ENCODE measurements around the gene GABBR2. TPM values are rescaled to one million over a fixed set of nuclear protein-coding genes. Genes with fewer than 3 reads are reported as not detected.

The GABBR2 gene
- total RNA-seq, 1 experiment from 2014 or later: not detected

- H3K36me3 ChIP-seq (ENCODE audit: insufficient read depth, low read length, poor library complexity, severe bottlenecking): no peaks in the 10 kb centered on the region
- no peak overlapping the region for H3K4me3 ChIP-seq (ENCODE audit: low read depth, low read length, poor library complexity, severe bottlenecking)
- no peaks in the 10 kb centered on the region for H3K9me3 ChIP-seq (ENCODE audit: low read depth, low read length, poor library complexity, severe bottlenecking)
- H3K27ac ChIP-seq (ENCODE audit: low read depth, low read length, poor library complexity, severe bottlenecking): no peak overlapping the region
- POLR2A ChIA-PET (ENCODE audit: low non-redundant PET): no interaction called here
- intact Hi-C loops (cut with micrococcal nuclease; ENCODE audit: unreplicated experiment): no loop called here
- no peaks in the 10 kb centered on the region for H3K4me1 ChIP-seq (ENCODE audit: insufficient read depth, low read length, poor library complexity, severe bottlenecking)
- peaks cover 21% of the 10 kb centered on the region for H3K27me3 ChIP-seq (replicated peaks; ENCODE audit: insufficient read depth, low read depth, low read length, poor library complexity)
- DNase-seq (ENCODE audit: low spot score): no peak
- TF ChIP-seq CTCF (conservative IDR thresholded peaks at IDR 0.05; ENCODE audit: low read depth, low read length) (no peak), EZH2 (IDR thresholded peaks at IDR 0.05; ENCODE audit: borderline replicate concordance, low read depth, low read length, poor library complexity, severe bottlenecking) (no peak)
- BruUV-seq (replicated peaks): no TSS peak
- CTCF ChIA-PET: no interaction called here
Measured at GRCh38 chr9:98611319-98611718, 97.4 kb downstream of the GABBR2 start.

GRCh38 chr9:98610711-98611110 is 98.0 kb downstream of the GABBR2 start:
- H3K4me1 ChIP-seq (ENCODE audit: insufficient read depth, low read length, poor library complexity, severe bottlenecking): no peaks in the 10 kb centered on the region
- no peak for TF ChIP-seq CTCF (conservative IDR thresholded peaks at IDR 0.05; ENCODE audit: low read depth, low read length)
- no peak for TF ChIP-seq EZH2 (IDR thresholded peaks at IDR 0.05; ENCODE audit: borderline replicate concordance, low read depth, low read length, poor library complexity, severe bottlenecking)
- DNase-seq (ENCODE audit: low spot score): no peak
- no peak overlapping the region for H3K4me3 ChIP-seq (ENCODE audit: low read depth, low read length, poor library complexity, severe bottlenecking)
- BruUV-seq (replicated peaks): no TSS peak
- intact Hi-C loops (cut with micrococcal nuclease; ENCODE audit: unreplicated experiment): no loop called here
- CTCF ChIA-PET: no interaction called here
- H3K36me3 ChIP-seq (ENCODE audit: insufficient read depth, low read length, poor library complexity, severe bottlenecking): no peaks in the 10 kb centered on the region
- POLR2A ChIA-PET (ENCODE audit: low non-redundant PET): no interaction called here
- H3K27ac ChIP-seq (ENCODE audit: low read depth, low read length, poor library complexity, severe bottlenecking): no peak overlapping the region
- no peaks in the 10 kb centered on the region for H3K9me3 ChIP-seq (ENCODE audit: low read depth, low read length, poor library complexity, severe bottlenecking)
- H3K27me3 ChIP-seq (replicated peaks; ENCODE audit: insufficient read depth, low read depth, low read length, poor library complexity): peaks cover 16% of the 10 kb centered on the region

- Histone ChIP-seq H3K4me1 (ENCODE audit: insufficient read depth, low read length, poor library complexity, severe bottlenecking) (no peaks in the 10 kb centered on the region), H3K9me3 (ENCODE audit: low read depth, low read length, poor library complexity, severe bottlenecking) (no peaks in the 10 kb centered on the region), H3K27ac (ENCODE audit: low read depth, low read length, poor library complexity, severe bottlenecking) (no peak overlapping the region), H3K36me3 (ENCODE audit: insufficient read depth, low read length, poor library complexity, severe bottlenecking) (no peaks in the 10 kb centered on the region), H3K4me3 (ENCODE audit: low read depth, low read length, poor library complexity, severe bottlenecking) (no peak overlapping the region), H3K27me3 (replicated peaks; ENCODE audit: insufficient read depth, low read depth, low read length, poor library complexity) (peaks cover 15% of the 10 kb centered on the region)
- DNase-seq (ENCODE audit: low spot score): no peak
- ChIA-PET POLR2A (ENCODE audit: low non-redundant PET) (no interaction called here), CTCF (no interaction called here)
- BruUV-seq (replicated peaks): no TSS peak
- intact Hi-C loops (cut with micrococcal nuclease; ENCODE audit: unreplicated experiment): no loop called here
- TF ChIP-seq CTCF (conservative IDR thresholded peaks at IDR 0.05; ENCODE audit: low read depth, low read length) (no peak), EZH2 (IDR thresholded peaks at IDR 0.05; ENCODE audit: borderline replicate concordance, low read depth, low read length, poor library complexity, severe bottlenecking) (no peak)
Measured at GRCh38 chr9:98610211-98610610, 98.5 kb downstream of the GABBR2 start.

All from A673 (cell line).